Keratinocyte (primary cell): Measurements from ENCODE around the gene GRAMD2A. TPM values are rescaled to one million over a fixed set of nuclear protein-coding genes. Genes with fewer than 3 reads are reported as not detected.

Experiments
- DNase-seq: peaks from one replicate; pipeline ENCODE4 v3.0.0-alpha.2; 2011; ENCODE audit warnings: low read depth, missing footprints, low spot score
- FAIRE-seq: peaks from 2 replicates; lab custom pipeline; 2011; peaks lifted over from hg19 to GRCh38; lab: Jason Lieb, UNC
- H2AFZ ChIP-seq: 2 replicates; pipeline ENCODE4 v1.6.0; 2012; ENCODE audit warnings: low read length, control low read depth, inconsistent platforms; ENCODE audit not compliant: control insufficient read depth
- H3K27ac ChIP-seq: 2 replicates; pipeline ENCODE4 v1.5.1; 2011; ENCODE audit warnings: low read length; ENCODE audit not compliant: control insufficient read depth, insufficient read depth
- H3K27me3 ChIP-seq: 3 replicates; pipeline ENCODE4 v1.6.0; 2011; ENCODE audit warnings: low read length; ENCODE audit not compliant: control insufficient read depth, insufficient read depth; ENCODE audit errors: extremely low read depth
- H3K36me3 ChIP-seq, 2 experiments: 2 replicates in 1 of 2; 3 replicates in 1 of 2; pipeline ENCODE4 v1.5.1; 2011; ENCODE audit warnings: low read length in 2 of 2, mild to moderate bottlenecking in 1 of 2; ENCODE audit not compliant: control insufficient read depth in 2 of 2, insufficient read depth in 2 of 2; ENCODE audit errors: extremely low read depth in 1 of 2
- H3K4me1 ChIP-seq: 3 replicates; pipeline ENCODE4 v1.5.1; 2011; ENCODE audit warnings: low read length; ENCODE audit not compliant: control insufficient read depth, insufficient read depth; ENCODE audit errors: extremely low read depth
- H3K4me2 ChIP-seq: 3 replicates; pipeline ENCODE4 v1.6.0; 2011; ENCODE audit warnings: low read depth, low read length; ENCODE audit not compliant: control insufficient read depth, insufficient read depth; ENCODE audit errors: extremely low read depth
- H3K4me3 ChIP-seq, 3 experiments: fragments of 200-600 bp in 1 of 3; sonication (generic) in 1 of 3; 2 replicates in 2 of 3; 3 replicates in 1 of 3; pipeline ENCODE4 v1.5.1; 2011 to 2016; ENCODE audit warnings: low read length in 3 of 3, mild to moderate bottlenecking in 3 of 3, control low read depth in 2 of 3, inconsistent platforms in 1 of 3, low read depth in 1 of 3, mixed read lengths in 1 of 3, mixed run types in 1 of 3, moderate library complexity in 1 of 3; ENCODE audit not compliant: control insufficient read depth in 2 of 3, insufficient read depth in 2 of 3; ENCODE audit errors: extremely low read depth in 1 of 3
- H3K79me2 ChIP-seq: 2 replicates; pipeline ENCODE4 v1.6.0; 2012; ENCODE audit warnings: low read length; ENCODE audit not compliant: control insufficient read depth, insufficient read depth
- H3K9ac ChIP-seq: 3 replicates; pipeline ENCODE4 v1.6.0; 2011; ENCODE audit warnings: low read length; ENCODE audit not compliant: control insufficient read depth, insufficient read depth; ENCODE audit errors: extremely low read depth
- H3K9me1 ChIP-seq: 3 replicates; pipeline ENCODE4 v1.6.0; 2011; ENCODE audit warnings: low read length; ENCODE audit not compliant: control insufficient read depth, insufficient read depth; ENCODE audit errors: extremely low read depth
- H3K9me3 ChIP-seq: 2 replicates; pipeline ENCODE4 v1.5.1; 2012; ENCODE audit warnings: low read depth, low read length; ENCODE audit not compliant: control insufficient read depth
- H4K20me1 ChIP-seq: 3 replicates; pipeline ENCODE4 v1.6.0; 2011; ENCODE audit warnings: low read length; ENCODE audit not compliant: control insufficient read depth, insufficient read depth; ENCODE audit errors: extremely low read depth
- EZH2 ChIP-seq: IDR thresholded peaks from one replicate; pipeline ENCODE4 v1.6.1; 2012; ENCODE audit warnings: inconsistent platforms, mild to moderate bottlenecking, low read length, moderate library complexity
- dilution Hi-C: fragments of 300-500 bp; cut with MboI; formaldehyde crosslinking; loops from one replicate; pipeline ENCODE4 v1.7.0; 2020; ENCODE audit warnings: low sequenced_read_pairs; ENCODE audit not compliant: extremely low pct_ligation_motif_present
- polyA plus RNA-seq, 5 experiments: library from polyadenylated mRNA; depleted of rRNA in 3 of 5; stranded (reverse) in 3 of 5; stranded (forward) in 1 of 5; unstranded in 1 of 5; fragments of >200 nt; gene quantifications; 1 replicate in 1 of 5; 2 replicates in 3 of 5; 3 replicates in 1 of 5; pipeline versions ENCODE4 v1.2.1 to v1.2.3, GENCODE V29; 2011 to 2012; ENCODE audit warnings: missing spikeins in 2 of 5, low read depth in 1 of 5, low replicate concordance in 1 of 5
- TF ChIP-seq, protein P1 (sequence below), 3 experiments: IDR thresholded peaks in 1 of 3; conservative IDR thresholded peaks in 1 of 3; optimal IDR thresholded peaks in 1 of 3; 2 replicates in 2 of 3; 3 replicates in 1 of 3; pipeline versions ENCODE3 to v1.5.1; 2011; ENCODE audit warnings: low read length in 3 of 3, mild to moderate bottlenecking in 3 of 3, moderate library complexity in 2 of 3, control low read depth in 1 of 3, inconsistent platforms in 1 of 3; ENCODE audit not compliant: insufficient read depth in 2 of 3; ENCODE audit errors: extremely low read depth in 1 of 3

The GRAMD2A gene
- polyA plus RNA-seq, 1 donor (not counting 4 experiments of a cell fraction or from before 2014, with no cell fraction given): 5.7 TPM

- no peak overlapping the region for H3K9ac ChIP-seq
- peaks cover under 1% of the 10 kb centered on the region for H3K4me1 ChIP-seq
- H3K4me3 ChIP-seq: no peak overlapping the region
- peaks cover 43% of the 10 kb centered on the region for H3K79me2 ChIP-seq
- no peaks in the 10 kb centered on the region for H3K9me3 ChIP-seq
- no peaks in the 10 kb centered on the region for H3K27me3 ChIP-seq
- dilution Hi-C loops: no loop called here
- no peak for TF ChIP-seq EZH2
- TF ChIP-seq, protein P1, sequence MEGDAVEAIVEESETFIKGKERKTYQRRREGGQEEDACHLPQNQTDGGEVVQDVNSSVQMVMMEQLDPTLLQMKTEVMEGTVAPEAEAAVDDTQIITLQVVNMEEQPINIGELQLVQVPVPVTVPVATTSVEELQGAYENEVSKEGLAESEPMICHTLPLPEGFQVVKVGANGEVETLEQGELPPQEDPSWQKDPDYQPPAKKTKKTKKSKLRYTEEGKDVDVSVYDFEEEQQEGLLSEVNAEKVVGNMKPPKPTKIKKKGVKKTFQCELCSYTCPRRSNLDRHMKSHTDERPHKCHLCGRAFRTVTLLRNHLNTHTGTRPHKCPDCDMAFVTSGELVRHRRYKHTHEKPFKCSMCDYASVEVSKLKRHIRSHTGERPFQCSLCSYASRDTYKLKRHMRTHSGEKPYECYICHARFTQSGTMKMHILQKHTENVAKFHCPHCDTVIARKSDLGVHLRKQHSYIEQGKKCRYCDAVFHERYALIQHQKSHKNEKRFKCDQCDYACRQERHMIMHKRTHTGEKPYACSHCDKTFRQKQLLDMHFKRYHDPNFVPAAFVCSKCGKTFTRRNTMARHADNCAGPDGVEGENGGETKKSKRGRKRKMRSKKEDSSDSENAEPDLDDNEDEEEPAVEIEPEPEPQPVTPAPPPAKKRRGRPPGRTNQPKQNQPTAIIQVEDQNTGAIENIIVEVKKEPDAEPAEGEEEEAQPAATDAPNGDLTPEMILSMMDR (optimal IDR thresholded peaks at IDR 0.05 in 1 of 3, IDR thresholded peaks at IDR 0.05 in 1 of 3, conservative IDR thresholded peaks at IDR 0.05 in 1 of 3; ENCODE audit: extremely low read depth in 1 of 3, insufficient read depth in 2 of 3, low read length in 3 of 3): no peak
- H4K20me1 ChIP-seq: peaks cover 3% of the 10 kb centered on the region
- H3K9me1 ChIP-seq: no peaks in the 10 kb centered on the region
- DNase-seq (no peak), FAIRE-seq (no peak)
- no peak overlapping the region for H2AFZ ChIP-seq
- no peak overlapping the region for H3K4me2 ChIP-seq
- no peaks in the 10 kb centered on the region for H3K36me3 ChIP-seq
- no peak overlapping the region for H3K27ac ChIP-seq
Measured at GRCh38 chr15:72112116-72112515, 85.5 kb downstream of the GRAMD2A start.

DNA sequence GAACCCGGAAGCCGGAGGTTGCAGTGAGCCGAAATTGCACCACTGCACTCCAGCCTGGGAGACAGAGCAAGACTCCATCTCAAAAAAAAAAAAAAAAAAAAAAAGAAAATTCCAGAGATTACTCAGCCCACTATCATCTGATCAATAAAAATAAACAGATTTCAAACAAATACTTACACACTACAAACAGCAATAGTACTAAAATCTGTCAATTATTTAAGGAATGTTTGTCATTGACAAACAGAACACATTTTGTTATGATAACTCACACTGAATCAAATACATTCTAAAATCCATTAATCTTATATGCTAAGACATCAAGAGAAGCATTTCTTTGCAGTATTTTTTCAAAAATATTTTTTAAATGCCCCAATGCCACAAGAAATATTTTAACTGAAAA lies 87.2 kb downstream of the GRAMD2A start:
- H4K20me1 ChIP-seq: peaks cover 3% of the 10 kb centered on the region
- H3K9me3 ChIP-seq: no peaks in the 10 kb centered on the region
- no peak overlapping the region for H2AFZ ChIP-seq
- H3K79me2 ChIP-seq: peaks cover 31% of the 10 kb centered on the region
- TF ChIP-seq EZH2: no peak
- TF ChIP-seq, protein P1 (optimal IDR thresholded peaks at IDR 0.05 in 1 of 3, IDR thresholded peaks at IDR 0.05 in 1 of 3, conservative IDR thresholded peaks at IDR 0.05 in 1 of 3; ENCODE audit: extremely low read depth in 1 of 3, insufficient read depth in 2 of 3, low read length in 3 of 3): no peak
- H3K9ac ChIP-seq: no peak overlapping the region
- no peak overlapping the region for H3K4me2 ChIP-seq
- dilution Hi-C loops: no loop called here
- no peaks in the 10 kb centered on the region for H3K36me3 ChIP-seq
- H3K4me1 ChIP-seq: peaks cover 2% of the 10 kb centered on the region
- no peaks in the 10 kb centered on the region for H3K9me1 ChIP-seq
- H3K27me3 ChIP-seq: no peaks in the 10 kb centered on the region
- no peak for DNase-seq
- FAIRE-seq: no peak
- H3K27ac ChIP-seq: no peak overlapping the region
- no peak overlapping the region for H3K4me3 ChIP-seq

Other genes with a start within 250 kb of the GRAMD2A start
- 6.8 to 10.6 TPM (median 8.4 TPM) in 3 replicates for gene MYO9A, start 79.6 kb downstream of the GRAMD2A start, polyA plus RNA-seq
- 3.1 to 6.0 TPM (median 5.8 TPM) in 3 replicates for gene SENP8, start 79.4 kb downstream of the GRAMD2A start, polyA plus RNA-seq
- gene PKM, start 33.4 kb upstream of the GRAMD2A start, polyA plus RNA-seq: 3,138 to 3,414 TPM (median 3,352 TPM) in 3 replicates
- 36.8 to 55.4 TPM (median 51.0 TPM) in 3 replicates for gene PARP6, start 74.8 kb upstream of the GRAMD2A start, polyA plus RNA-seq
- gene CELF6, start 122.4 kb upstream of the GRAMD2A start, polyA plus RNA-seq: 0.04 to 0.12 TPM in 2 of 3 replicates, not detected in the other
- 50.7 to 53.5 TPM (median 52.1 TPM) in 3 replicates for gene HEXA, start 178.2 kb upstream of the GRAMD2A start, polyA plus RNA-seq
- gene TMEM202, start 200.5 kb upstream of the GRAMD2A start, polyA plus RNA-seq: not detected in 3 replicates